Endothelial cell of umbilical vein (primary cell): ENCODE results near the gene KANK4. TPM values are rescaled to one million over a fixed set of nuclear protein-coding genes. Genes with fewer than 3 reads are reported as not detected.

Experiments
- BruUV-seq: library from RNA; stranded (reverse); fragments of 400-500 nt; replicated peaks from 2 replicates; lab custom pipeline; 2021; lab: Mats Ljungman, UMichigan
- CTCF ChIA-PET: fragments of 300-600, 350-600 bp; sonication (Branson Sonifier 250); formaldehyde crosslinking; loops from one replicate; lab custom pipeline; 2021; ENCODE audit warnings: antibody characterized with exemption, inconsistent platforms; lab: Charles Lee
- POLR2A ChIA-PET: fragments of 300-600, 350-600 bp; sonication (Branson Sonifier 250); formaldehyde crosslinking; loops from one replicate; lab custom pipeline; 2021; ENCODE audit warnings: antibody characterized with exemption, inconsistent platforms; lab: Charles Lee
- DNase-seq: peaks from one replicate; pipeline ENCODE4 v3.0.0-alpha.2; 2011; ENCODE audit warnings: low read depth, low spot score
- FAIRE-seq: peaks from 2 replicates; lab custom pipeline; 2011; peaks lifted over from hg19 to GRCh38; lab: Jason Lieb, UNC
- H2AFZ ChIP-seq: 2 replicates; pipeline ENCODE4 v1.6.0; 2012; ENCODE audit warnings: low read depth, low read length, control low read depth, inconsistent platforms
- H3K27ac ChIP-seq: 2 replicates; pipeline ENCODE4 v1.5.1; 2011; ENCODE audit warnings: low read depth, mild to moderate bottlenecking, control low read depth, low read length, moderate library complexity; ENCODE audit not compliant: insufficient read depth
- H3K27me3 ChIP-seq, 2 experiments: 2 replicates each; pipeline versions ENCODE4 v1.6.0 to v1.6.1; 2011; ENCODE audit warnings: low read length in 2 of 2, mixed read lengths in 1 of 2; ENCODE audit not compliant: control insufficient read depth in 2 of 2, insufficient read depth in 2 of 2
- H3K36me3 ChIP-seq, 2 experiments: 2 replicates in 1 of 2; 3 replicates in 1 of 2; pipeline ENCODE4 v1.5.1; 2011; ENCODE audit warnings: low read length in 2 of 2, mild to moderate bottlenecking in 1 of 2, moderate library complexity in 1 of 2; ENCODE audit not compliant: control insufficient read depth in 2 of 2, insufficient read depth in 2 of 2; ENCODE audit errors: extremely low read depth in 1 of 2
- H3K4me1 ChIP-seq: 3 replicates; pipeline ENCODE4 v1.5.1; 2011; ENCODE audit warnings: mild to moderate bottlenecking, low read length; ENCODE audit not compliant: control insufficient read depth, insufficient read depth; ENCODE audit errors: extremely low read depth
- H3K4me2 ChIP-seq: 2 replicates; pipeline ENCODE4 v1.6.1; 2011; ENCODE audit warnings: low read length, control low read depth, mixed read lengths; ENCODE audit not compliant: insufficient read depth
- H3K4me3 ChIP-seq, 3 experiments: fragments of 200-600 bp in 1 of 3; sonication (generic), shearing (Covaris generic) in 1 of 3; replicated peaks in 1 of 3; 2 replicates each; pipeline ENCODE4 v1.5.1; 2011 to 2016; ENCODE audit warnings: control low read depth in 3 of 3, low read length in 3 of 3, mild to moderate bottlenecking in 2 of 3, inconsistent platforms in 1 of 3, low read depth in 1 of 3, moderate library complexity in 1 of 3; ENCODE audit not compliant: insufficient read depth in 1 of 3
- H3K79me2 ChIP-seq: 2 replicates; pipeline ENCODE4 v1.6.0; 2012; ENCODE audit warnings: low read length, inconsistent platforms; ENCODE audit not compliant: control insufficient read depth, insufficient read depth
- H3K9ac ChIP-seq: replicated peaks from 2 replicates; pipeline ENCODE3; 2011; ENCODE audit warnings: low read length, control low read depth; ENCODE audit not compliant: insufficient read depth; ENCODE audit errors: extremely low read depth
- H3K9me1 ChIP-seq: replicated peaks from 3 replicates; pipeline ENCODE4 v1.6.0; 2011; ENCODE audit warnings: mild to moderate bottlenecking, low read length; ENCODE audit not compliant: control insufficient read depth, insufficient read depth; ENCODE audit errors: extremely low read depth
- H3K9me3 ChIP-seq: replicated peaks from 2 replicates; pipeline ENCODE4 v1.5.1; 2012; ENCODE audit warnings: low read length, inconsistent platforms; ENCODE audit not compliant: control insufficient read depth, insufficient read depth
- H4K20me1 ChIP-seq: replicated peaks from 2 replicates; pipeline ENCODE3; 2011; ENCODE audit warnings: mild to moderate bottlenecking, low read length; ENCODE audit not compliant: control insufficient read depth, insufficient read depth; ENCODE audit errors: extremely low read depth
- EZH2 ChIP-seq: IDR thresholded peaks from 2 replicates; pipeline ENCODE4 v1.6.1; 2012; ENCODE audit warnings: borderline replicate concordance, low read depth, mild to moderate bottlenecking, moderate library complexity, low read length, inconsistent platforms; ENCODE audit not compliant: severe bottlenecking
- FOS ChIP-seq: IDR thresholded peaks from 2 replicates; pipeline ENCODE4 v1.6.1; 2011; ENCODE audit warnings: mild to moderate bottlenecking, low read length, moderate library complexity, borderline replicate concordance; ENCODE audit not compliant: insufficient read depth
- GATA2 ChIP-seq: IDR thresholded peaks from 2 replicates; pipeline ENCODE4 v1.7.0; 2011; ENCODE audit warnings: low read depth, mild to moderate bottlenecking, moderate library complexity, mixed read lengths, low read length; ENCODE audit not compliant: insufficient read length, insufficient read depth
- JUN ChIP-seq: IDR thresholded peaks from 2 replicates; pipeline ENCODE4 v1.6.1; 2011; ENCODE audit warnings: borderline replicate concordance, low read depth; ENCODE audit not compliant: insufficient read length, insufficient read depth
- MYC ChIP-seq: IDR thresholded peaks from one replicate; pipeline ENCODE4 v1.6.1; 2011; ENCODE audit warnings: mild to moderate bottlenecking, low read depth, low read length
- POLR2A ChIP-seq: IDR thresholded peaks from 2 replicates; pipeline ENCODE4 v1.6.1; 2012; ENCODE audit warnings: low read depth, mild to moderate bottlenecking, control low read depth, low read length
- POLR2AphosphoS5 ChIP-seq: IDR thresholded peaks from 2 replicates; pipeline ENCODE4 v1.6.1; 2012; ENCODE audit warnings: low read depth, mild to moderate bottlenecking, control low read depth, low read length, moderate library complexity; ENCODE audit not compliant: insufficient read depth
- dilution Hi-C: fragments of 300-500 bp; cut with MboI; formaldehyde crosslinking; loops from one replicate; pipeline ENCODE4 v1.15.0; 2019; ENCODE audit warnings: low sequenced_read_pairs; ENCODE audit not compliant: extremely low pct_ligation_motif_present
- intact Hi-C: fragments of 100-400 bp; cut with micrococcal nuclease; formaldehyde crosslinking; loops from one replicate; pipeline ENCODE4 v1.10.0; 2022
- polyA plus RNA-seq, 4 experiments: library from polyadenylated mRNA; depleted of rRNA in 3 of 4; stranded (reverse) in 3 of 4; unstranded in 1 of 4; fragments of >200 nt; gene quantifications; 2 replicates each; pipeline versions ENCODE4 v1.2.1 to v1.2.3, GENCODE V29; 2011 to 2012; ENCODE audit warnings: missing spikeins in 1 of 4
- total RNA-seq: library from RNA; stranded (reverse); gene quantifications from 2 replicates; pipeline ENCODE4 v1.2.3, GENCODE V29; 2021
- TF ChIP-seq, protein P1 (sequence below): IDR thresholded peaks from 2 replicates; pipeline ENCODE4 v1.6.1; 2011; ENCODE audit not compliant: insufficient read depth, insufficient read length
- TF ChIP-seq, protein P2 (sequence below), 2 donors: IDR thresholded peaks; 1 replicate in 1 of 2; 2 replicates in 1 of 2; pipeline ENCODE4 v1.5.1; 2011; ENCODE audit warnings: low read length in 2 of 2, mild to moderate bottlenecking in 2 of 2, moderate library complexity in 2 of 2, control low read depth in 1 of 2, inconsistent platforms in 1 of 2, low read depth in 1 of 2; ENCODE audit not compliant: insufficient read depth in 1 of 2; ENCODE audit errors: extremely low read depth in 1 of 2

Gene KANK4
- total and polyA plus RNA-seq, 2 donors (not counting 3 experiments of a cell fraction or from before 2014, with no cell fraction given): not detected

DNA sequence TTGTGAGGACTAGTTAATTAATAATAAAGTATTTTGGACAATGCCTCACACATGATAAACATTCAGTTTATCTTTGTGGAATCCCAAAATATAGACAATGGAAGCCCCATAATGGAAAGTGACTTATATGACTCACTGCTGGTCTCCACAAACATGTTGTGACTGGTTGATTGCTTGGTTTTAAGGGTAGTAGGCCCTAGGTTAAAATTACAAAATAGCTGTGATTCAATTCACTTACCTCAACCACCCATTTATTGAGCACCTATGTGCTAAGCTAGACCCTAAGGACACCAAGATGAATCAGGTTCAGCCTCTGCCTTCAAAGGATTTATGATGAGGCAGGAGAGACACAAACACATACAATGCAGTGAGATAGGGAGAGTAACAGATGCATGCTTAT, 42.4 kb downstream of the KANK4 start:
- Histone ChIP-seq H4K20me1 (no peaks in the 10 kb centered on the region), H2AFZ (no peak overlapping the region), H3K9me3 (no peaks in the 10 kb centered on the region), H3K4me2 (no peak overlapping the region), H3K36me3 (no peaks in the 10 kb centered on the region), H3K9me1 (no peaks in the 10 kb centered on the region), H3K9ac (no peak overlapping the region), H3K27ac (no peak overlapping the region), H3K79me2 (no peaks in the 10 kb centered on the region), H3K27me3 (no peaks in the 10 kb centered on the region), H3K4me1 (no peaks in the 10 kb centered on the region), H3K4me3 (no peak overlapping the region)
- DNase-seq (no peak), FAIRE-seq (no peak)
- dilution Hi-C loops: no loop called here
- ChIA-PET POLR2A (no interaction called here), CTCF (interaction anchor here (1.3 kb wide), 1 partner anchor 12 kb away, joined by 3 read pairs; no protein-coding TSS in a partner anchor)
- intact Hi-C loops: no loop called here
- TF ChIP-seq POLR2A (no peak), FOS (no peak), MYC (no peak), EZH2 (no peak), JUN (no peak), POLR2AphosphoS5 (no peak), GATA2 (no peak)
- TF ChIP-seq, protein P1, sequence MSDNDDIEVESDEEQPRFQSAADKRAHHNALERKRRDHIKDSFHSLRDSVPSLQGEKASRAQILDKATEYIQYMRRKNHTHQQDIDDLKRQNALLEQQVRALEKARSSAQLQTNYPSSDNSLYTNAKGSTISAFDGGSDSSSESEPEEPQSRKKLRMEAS: no peak
- TF ChIP-seq, protein P2, sequence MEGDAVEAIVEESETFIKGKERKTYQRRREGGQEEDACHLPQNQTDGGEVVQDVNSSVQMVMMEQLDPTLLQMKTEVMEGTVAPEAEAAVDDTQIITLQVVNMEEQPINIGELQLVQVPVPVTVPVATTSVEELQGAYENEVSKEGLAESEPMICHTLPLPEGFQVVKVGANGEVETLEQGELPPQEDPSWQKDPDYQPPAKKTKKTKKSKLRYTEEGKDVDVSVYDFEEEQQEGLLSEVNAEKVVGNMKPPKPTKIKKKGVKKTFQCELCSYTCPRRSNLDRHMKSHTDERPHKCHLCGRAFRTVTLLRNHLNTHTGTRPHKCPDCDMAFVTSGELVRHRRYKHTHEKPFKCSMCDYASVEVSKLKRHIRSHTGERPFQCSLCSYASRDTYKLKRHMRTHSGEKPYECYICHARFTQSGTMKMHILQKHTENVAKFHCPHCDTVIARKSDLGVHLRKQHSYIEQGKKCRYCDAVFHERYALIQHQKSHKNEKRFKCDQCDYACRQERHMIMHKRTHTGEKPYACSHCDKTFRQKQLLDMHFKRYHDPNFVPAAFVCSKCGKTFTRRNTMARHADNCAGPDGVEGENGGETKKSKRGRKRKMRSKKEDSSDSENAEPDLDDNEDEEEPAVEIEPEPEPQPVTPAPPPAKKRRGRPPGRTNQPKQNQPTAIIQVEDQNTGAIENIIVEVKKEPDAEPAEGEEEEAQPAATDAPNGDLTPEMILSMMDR (IDR thresholded peaks at IDR 0.05; ENCODE audit: extremely low read depth in 1 of 2, insufficient read depth in 1 of 2, low read depth in 1 of 2, low read length in 2 of 2): no peak
- no TSS peak for BruUV-seq
